Endothelial cell of umbilical vein (primary cell): ENCODE results near the gene KCNJ18.
"Not testable (repeated sequence)": the region's sequence is repeated elsewhere in the genome, so short reads cannot be mapped to it uniquely, and the experiment has no call there.

ENCODE experiments used
- EZH2 ChIP-seq: IDR thresholded peaks from 2 replicates; pipeline ENCODE4 v1.6.1; 2012; ENCODE audit warnings: borderline replicate concordance, low read depth, mild to moderate bottlenecking, moderate library complexity, low read length, inconsistent platforms; ENCODE audit not compliant: severe bottlenecking
- GATA2 ChIP-seq: IDR thresholded peaks from 2 replicates; pipeline ENCODE4 v1.7.0; 2011; ENCODE audit warnings: low read depth, mild to moderate bottlenecking, moderate library complexity, mixed read lengths, low read length; ENCODE audit not compliant: insufficient read length, insufficient read depth
- JUN ChIP-seq: IDR thresholded peaks from 2 replicates; pipeline ENCODE4 v1.6.1; 2011; ENCODE audit warnings: borderline replicate concordance, low read depth; ENCODE audit not compliant: insufficient read length, insufficient read depth
- MYC ChIP-seq: IDR thresholded peaks from one replicate; pipeline ENCODE4 v1.6.1; 2011; ENCODE audit warnings: mild to moderate bottlenecking, low read depth, low read length
- POLR2A ChIP-seq: IDR thresholded peaks from 2 replicates; pipeline ENCODE4 v1.6.1; 2012; ENCODE audit warnings: low read depth, mild to moderate bottlenecking, control low read depth, low read length
- POLR2AphosphoS5 ChIP-seq: IDR thresholded peaks from 2 replicates; pipeline ENCODE4 v1.6.1; 2012; ENCODE audit warnings: low read depth, mild to moderate bottlenecking, control low read depth, low read length, moderate library complexity; ENCODE audit not compliant: insufficient read depth
- TF ChIP-seq, protein P1 (sequence below), 2 donors: IDR thresholded peaks; 1 replicate in 1 of 2; 2 replicates in 1 of 2; pipeline ENCODE4 v1.5.1; 2011; ENCODE audit warnings: low read length in 2 of 2, mild to moderate bottlenecking in 2 of 2, moderate library complexity in 2 of 2, control low read depth in 1 of 2, inconsistent platforms in 1 of 2, low read depth in 1 of 2; ENCODE audit not compliant: insufficient read depth in 1 of 2; ENCODE audit errors: extremely low read depth in 1 of 2

DNA sequence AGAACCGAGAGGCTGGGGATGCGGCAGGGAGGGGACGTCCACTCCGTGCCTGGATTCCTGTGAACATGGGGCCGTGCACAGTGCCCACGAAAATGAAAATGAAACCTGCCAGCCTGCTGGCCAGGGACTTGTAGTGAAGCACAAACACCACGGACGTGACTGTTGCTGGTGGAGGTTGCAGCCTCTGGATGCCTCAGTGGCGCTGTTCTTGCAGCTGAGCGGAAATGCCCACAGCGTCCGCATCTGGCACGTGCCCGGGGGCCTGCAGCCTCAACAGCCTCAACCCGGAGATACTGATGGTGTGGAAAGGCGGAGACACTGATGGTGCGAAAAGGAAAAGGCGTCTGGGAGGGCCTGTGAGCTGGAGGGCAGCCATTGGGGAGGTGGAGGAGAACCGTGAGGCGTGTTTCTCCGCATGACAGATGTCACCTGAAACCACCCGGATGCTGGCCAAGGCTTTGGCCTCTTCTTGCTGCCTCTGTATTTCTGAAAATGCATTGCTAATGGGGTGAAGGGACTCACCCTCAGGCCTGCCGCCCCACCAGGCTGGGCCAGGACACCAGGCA, 44.8 kb downstream of the KCNJ18 start:
- TF ChIP-seq POLR2AphosphoS5, POLR2A, EZH2, GATA2, MYC, JUN: not testable (repeated sequence)
- TF ChIP-seq, protein P1, sequence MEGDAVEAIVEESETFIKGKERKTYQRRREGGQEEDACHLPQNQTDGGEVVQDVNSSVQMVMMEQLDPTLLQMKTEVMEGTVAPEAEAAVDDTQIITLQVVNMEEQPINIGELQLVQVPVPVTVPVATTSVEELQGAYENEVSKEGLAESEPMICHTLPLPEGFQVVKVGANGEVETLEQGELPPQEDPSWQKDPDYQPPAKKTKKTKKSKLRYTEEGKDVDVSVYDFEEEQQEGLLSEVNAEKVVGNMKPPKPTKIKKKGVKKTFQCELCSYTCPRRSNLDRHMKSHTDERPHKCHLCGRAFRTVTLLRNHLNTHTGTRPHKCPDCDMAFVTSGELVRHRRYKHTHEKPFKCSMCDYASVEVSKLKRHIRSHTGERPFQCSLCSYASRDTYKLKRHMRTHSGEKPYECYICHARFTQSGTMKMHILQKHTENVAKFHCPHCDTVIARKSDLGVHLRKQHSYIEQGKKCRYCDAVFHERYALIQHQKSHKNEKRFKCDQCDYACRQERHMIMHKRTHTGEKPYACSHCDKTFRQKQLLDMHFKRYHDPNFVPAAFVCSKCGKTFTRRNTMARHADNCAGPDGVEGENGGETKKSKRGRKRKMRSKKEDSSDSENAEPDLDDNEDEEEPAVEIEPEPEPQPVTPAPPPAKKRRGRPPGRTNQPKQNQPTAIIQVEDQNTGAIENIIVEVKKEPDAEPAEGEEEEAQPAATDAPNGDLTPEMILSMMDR (IDR thresholded peaks at IDR 0.05; ENCODE audit: extremely low read depth in 1 of 2, insufficient read depth in 1 of 2, low read depth in 1 of 2, low read length in 2 of 2): not testable (repeated sequence)
